Neural crest cell (in vitro differentiated cells): ENCODE results near the gene GSX1. TPM values are rescaled to one million over a fixed set of nuclear protein-coding genes. Genes with fewer than 3 reads are reported as not detected.

Experiments used
- DNase-seq: peaks from one replicate; pipeline ENCODE4 v3.0.0; 2021; ENCODE audit warnings: low read depth, mixed read lengths, low spot score
- H3K27ac Mint-ChIP-seq: one replicate; pipeline ENCODE4 v1.8.0; 2021; ENCODE audit warnings: mild to moderate bottlenecking, mixed read lengths; ENCODE audit not compliant: unreplicated experiment
- H3K27me3 Mint-ChIP-seq: 2 replicates; pipeline ENCODE4 v1.8.0; 2021; ENCODE audit warnings: low read depth, mild to moderate bottlenecking, mixed read lengths
- H3K36me3 Mint-ChIP-seq: 2 replicates; pipeline ENCODE4 v1.8.0; 2021; ENCODE audit warnings: low read depth, mild to moderate bottlenecking, mixed read lengths
- H3K4me1 Mint-ChIP-seq: 2 replicates; pipeline ENCODE4 v1.8.0; 2021; ENCODE audit warnings: mixed read lengths
- H3K4me3 Mint-ChIP-seq: one replicate; pipeline ENCODE4 v1.8.0; 2021; ENCODE audit warnings: mild to moderate bottlenecking, mixed read lengths
- H3K9me3 Mint-ChIP-seq: 2 replicates; pipeline ENCODE4 v1.8.0; 2021; ENCODE audit warnings: mixed read lengths
- CTCF ChIP-seq: fragments of 200-600 bp; sonication (generic); conservative IDR thresholded peaks from 2 replicates; pipeline ENCODE4 v1.5.0; 2021; ENCODE audit warnings: antibody characterized with exemption, mild to moderate bottlenecking
- total RNA-seq: library from RNA; stranded (reverse); gene quantifications from 2 replicates; pipeline ENCODE4 v1.2.1, GENCODE V29; 2021

Gene GSX1
- total RNA-seq, 1 donor from 2014 or later = 11.4 TPM

GRCh38 chr13:27794921-27795717, 2.8 kb downstream of the GSX1 start:
- Mint-ChIP-seq H3K9me3 (no peaks in the 10 kb centered on the region), H3K27ac (no peak overlapping the region), H3K27me3 (peaks cover 98% of the 10 kb centered on the region), H3K4me1 (peaks cover 41% of the 10 kb centered on the region), H3K4me3 (peak overlapping the region; percentile 76), H3K36me3 (peaks cover 3% of the 10 kb centered on the region)
- no peak for TF ChIP-seq CTCF
- no peak for DNase-seq

- Mint-ChIP-seq H3K9me3 (no peaks in the 10 kb centered on the region), H3K4me1 (peaks cover 38% of the 10 kb centered on the region), H3K27ac (no peak overlapping the region), H3K36me3 (peaks cover 3% of the 10 kb centered on the region), H3K27me3 (peaks cover 99% of the 10 kb centered on the region), H3K4me3 (peak overlapping the region; percentile 4)
- no peak for DNase-seq
- TF ChIP-seq CTCF = no peak
Observed at GRCh38 chr13:27795718-27796019, 3.4 kb downstream of the GSX1 start.

DNA sequence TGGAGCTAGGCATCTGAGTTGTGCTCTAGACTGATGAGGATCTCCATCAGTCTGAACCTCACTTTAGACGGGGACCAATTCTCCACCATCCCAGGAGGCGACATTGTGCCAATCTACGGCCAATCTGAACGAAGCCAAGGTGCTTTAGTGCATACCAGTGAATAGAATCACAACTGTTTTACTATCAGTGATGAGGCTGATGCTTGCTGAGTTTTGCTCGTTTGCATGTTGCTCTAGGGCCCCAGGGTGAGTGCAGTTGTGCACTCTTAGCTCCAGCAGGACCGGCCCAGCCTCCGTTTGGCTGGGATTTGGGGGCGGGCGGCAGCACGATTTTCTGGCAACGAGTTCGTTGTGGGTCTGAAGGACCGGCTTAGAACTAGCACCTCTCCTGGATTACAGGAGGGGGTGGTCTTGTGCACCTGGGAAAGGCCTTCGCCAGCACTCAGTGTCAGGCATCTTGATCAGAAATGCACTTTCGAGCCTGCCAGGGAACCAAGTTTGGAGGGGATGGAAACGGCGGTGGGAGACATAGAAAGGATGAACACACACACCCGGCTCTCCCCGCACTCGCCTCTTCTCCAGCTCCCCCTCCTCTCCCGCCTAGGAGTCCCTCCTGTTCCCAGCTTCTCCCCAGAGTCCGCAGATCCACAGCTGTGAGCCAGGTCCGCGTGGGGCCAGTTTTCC, 4.4 kb downstream of the GSX1 start:
- Mint-ChIP-seq H3K9me3 (no peaks in the 10 kb centered on the region), H3K27me3 (peaks cover 97% of the 10 kb centered on the region), H3K4me1 (peaks cover 28% of the 10 kb centered on the region), H3K27ac (no peak overlapping the region), H3K36me3 (peaks cover 3% of the 10 kb centered on the region), H3K4me3 (peak overlapping the region; percentile 85)
- no peak for DNase-seq
- no peak for TF ChIP-seq CTCF

DNA sequence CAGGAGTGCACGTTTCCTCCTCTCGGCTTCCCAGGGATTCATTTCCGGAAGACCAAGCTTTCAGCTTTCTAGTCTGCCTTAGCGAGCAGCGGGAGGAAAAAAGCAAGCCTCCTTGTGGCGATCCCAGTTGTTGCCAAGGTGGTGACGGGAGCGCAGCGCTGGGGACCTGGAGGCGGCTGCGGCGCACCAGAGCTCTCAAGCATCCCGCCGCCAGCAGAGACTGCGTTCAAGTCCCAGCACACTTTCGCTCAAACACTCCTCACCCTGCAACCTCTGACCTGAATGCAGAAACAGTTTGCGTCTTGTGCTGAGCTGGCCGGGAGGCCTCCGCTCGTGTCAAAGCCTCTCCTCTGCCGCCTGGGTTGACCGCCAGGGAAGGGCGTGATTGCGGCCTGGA, 4.9 kb downstream of the GSX1 start:
- Mint-ChIP-seq H3K27me3 (peaks cover 95% of the 10 kb centered on the region), H3K4me3 (peak overlapping the region; percentile 85)

DNA sequence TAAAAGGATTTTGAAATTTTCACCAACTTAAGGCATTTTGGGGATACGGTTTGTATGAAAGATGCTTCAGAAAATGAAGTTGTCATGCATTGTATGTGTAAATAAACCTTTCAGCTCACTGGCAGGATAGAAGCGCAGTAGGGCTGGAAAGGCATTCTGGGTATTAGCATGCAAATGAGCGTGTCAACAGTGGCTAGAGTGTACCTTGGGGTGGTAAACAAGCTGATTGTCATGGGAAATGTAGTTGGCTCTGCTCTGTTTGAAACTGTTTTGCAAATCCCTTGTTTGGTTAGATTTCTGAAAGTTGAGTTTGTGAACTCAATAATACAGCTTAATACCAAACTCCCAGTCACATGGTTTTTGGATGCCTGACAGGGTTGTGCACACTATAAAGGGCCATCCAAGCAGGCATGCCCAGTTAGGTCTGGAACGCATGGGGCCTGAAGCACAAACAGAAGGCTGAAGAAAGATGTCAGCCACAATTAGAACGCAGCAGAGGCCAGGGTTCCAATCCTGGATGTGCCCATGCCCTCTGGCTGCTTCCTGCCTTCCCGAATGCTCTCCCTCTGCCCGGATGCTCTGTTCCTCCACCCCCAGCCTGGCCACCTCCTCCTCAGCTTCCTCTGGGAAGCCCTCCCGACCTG, 14.6 kb downstream of the GSX1 start:
- Mint-ChIP-seq H3K27me3 (peaks cover 83% of the 10 kb centered on the region), H3K9me3 (no peaks in the 10 kb centered on the region), H3K27ac (no peak overlapping the region), H3K4me1 (no peaks in the 10 kb centered on the region), H3K4me3 (no peak overlapping the region), H3K36me3 (no peaks in the 10 kb centered on the region)
- no peak for DNase-seq
- no peak for TF ChIP-seq CTCF

More for the DNA sequence above, 4.9 kb downstream of the GSX1 start:
- Mint-ChIP-seq H3K36me3 (peaks cover 3% of the 10 kb centered on the region), H3K4me1 (peaks cover 22% of the 10 kb centered on the region), H3K9me3 (no peaks in the 10 kb centered on the region), H3K27ac (no peak overlapping the region)
- DNase-seq = peak; percentile 53
- TF ChIP-seq CTCF = peak; percentile 62
